ENCODE results near the gene CDHR2.

DNA sequence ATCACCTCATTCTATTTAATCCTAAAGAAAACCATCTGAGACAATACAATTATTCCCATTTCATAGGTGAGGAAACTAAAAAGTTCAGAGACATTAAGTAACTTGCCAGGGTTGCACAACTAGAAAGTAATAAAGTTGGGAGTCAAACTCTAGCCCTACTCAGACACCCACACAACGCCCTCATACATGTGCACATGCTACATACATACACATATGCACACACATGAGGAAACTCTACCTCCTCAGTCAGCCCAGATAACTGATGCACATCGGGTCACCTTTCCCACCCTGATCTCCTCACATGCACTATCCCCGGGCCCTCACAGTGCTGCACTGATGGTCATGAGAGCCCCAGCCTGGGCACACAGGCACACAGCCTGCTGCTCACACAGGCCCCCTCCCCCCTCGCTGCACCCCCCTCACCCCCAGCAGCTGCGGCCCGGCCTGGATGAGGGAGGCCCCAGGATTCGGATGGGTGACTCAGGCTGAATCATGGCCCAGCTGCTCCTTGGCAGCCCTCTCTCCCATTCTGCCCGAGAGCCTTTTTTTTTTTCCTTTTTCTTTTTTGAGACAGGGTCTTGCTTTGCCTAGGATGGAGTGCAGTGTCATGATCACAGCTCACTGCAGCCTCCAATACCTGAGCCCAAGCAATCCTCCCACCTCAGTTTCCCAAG lies 65.8 kb downstream of the CDHR2 start:
- TF ChIP-seq GATA3 (IDR thresholded peaks at IDR 0.05; ENCODE audit: low read depth, low read length) (no peak), GATA2 (IDR thresholded peaks at IDR 0.05; ENCODE audit: low read depth, low read length) (no peak)
